SU-DHL-6 (cell line): Measurements from ENCODE around the gene TRIM32.
A peak's percentile ranks its signal among the peaks of the same experiment; 100 is the strongest.

Experiments used
- H2AFZ ChIP-seq: fragments of 200-600 bp; sonication (generic); 2 replicates; pipeline ENCODE4 v1.6.1; 2014; ENCODE audit warnings: low read depth, mild to moderate bottlenecking, moderate library complexity, mixed read lengths, antibody characterized with exemption, low read length; ENCODE audit not compliant: severe bottlenecking
- H3F3A ChIP-seq: fragments of 200-600 bp; shearing (Covaris generic); 2 replicates; pipeline ENCODE4 v1.6.0; 2016; ENCODE audit warnings: antibody characterized with exemption, mild to moderate bottlenecking; ENCODE audit not compliant: insufficient read depth
- H3K27ac ChIP-seq: fragments of 200-600 bp; sonication (generic); 2 replicates; pipeline ENCODE4 v1.5.1; 2016; ENCODE audit warnings: low read depth, mild to moderate bottlenecking, low read length, moderate library complexity, mixed read lengths
- H3K27me3 ChIP-seq: fragments of 200-600 bp; sonication (generic), shearing (Covaris generic); 2 replicates; pipeline ENCODE4 v1.6.0; 2014; ENCODE audit warnings: mild to moderate bottlenecking, low read length
- H3K36me3 ChIP-seq: fragments of 200-600 bp; sonication (generic); 2 replicates; pipeline ENCODE4 v1.6.1; 2014; ENCODE audit warnings: mild to moderate bottlenecking, low read length, mixed read lengths
- H3K4me2 ChIP-seq: fragments of 300-600, 200-600 bp; shearing (Covaris generic), sonication (generic); 2 replicates; pipeline ENCODE4 v1.6.0; 2014; ENCODE audit warnings: low read length, low read depth, mild to moderate bottlenecking; ENCODE audit not compliant: poor library complexity, severe bottlenecking
- H3K4me3 ChIP-seq: fragments of 200-600 bp; sonication (generic); 2 replicates; pipeline ENCODE4 v1.5.1; 2014; ENCODE audit warnings: antibody characterized with exemption, low read length, mild to moderate bottlenecking, mixed read lengths; ENCODE audit not compliant: insufficient read depth, poor library complexity, severe bottlenecking
- H3K79me2 ChIP-seq: fragments of 200-600 bp; sonication (generic); 2 replicates; pipeline ENCODE4 v1.6.1; 2014; ENCODE audit warnings: mild to moderate bottlenecking, low read length, moderate library complexity; ENCODE audit not compliant: insufficient read depth
- H3K9ac ChIP-seq: fragments of 200-600 bp; sonication (generic); 2 replicates; pipeline ENCODE4 v1.7.0; 2014; ENCODE audit warnings: mild to moderate bottlenecking, low read length
- H3K9me2 ChIP-seq: fragments of 200-600 bp; sonication (generic); replicated peaks from 2 replicates; pipeline ENCODE4 v1.6.1; 2014; ENCODE audit warnings: low read length; ENCODE audit not compliant: insufficient read depth
- H3K9me3 ChIP-seq: fragments of 200-600 bp; sonication (generic); 2 replicates; pipeline ENCODE4 v1.6.1; 2014; ENCODE audit warnings: low read length, mixed read lengths; ENCODE audit not compliant: insufficient read depth
- H4K20me1 ChIP-seq: fragments of 200-600 bp; sonication (generic); 2 replicates; pipeline ENCODE4 v1.6.1; 2014; ENCODE audit warnings: low read depth, mild to moderate bottlenecking, antibody characterized with exemption, low read length, moderate library complexity, mixed read lengths
- EZH2phosphoT487 ChIP-seq: fragments of 200-600 bp; sonication (generic), shearing (Covaris generic); conservative IDR thresholded peaks from 2 replicates; pipeline ENCODE4 v1.6.1; 2018; ENCODE audit warnings: mild to moderate bottlenecking, antibody characterized with exemption, low read length, moderate library complexity, mixed read lengths
- TF ChIP-seq, protein P1 (sequence below): fragments of 200-600 bp; sonication (generic); IDR thresholded peaks from one replicate; pipeline ENCODE4 v1.5.1; 2017; ENCODE audit warnings: antibody characterized with exemption, mild to moderate bottlenecking, low read length, moderate library complexity; ENCODE audit not compliant: insufficient read depth, poor library complexity, severe bottlenecking

The TRIM32 gene

GRCh38 chr9:116656501-116656971 is 30.6 kb upstream of the TRIM32 start:
- Histone ChIP-seq H3K9ac (no peak overlapping the region), H2AFZ (no peak overlapping the region), H4K20me1 (no peaks in the 10 kb centered on the region), H3K36me3 (no peaks in the 10 kb centered on the region), H3K4me3 (no peak overlapping the region), H3K9me3 (no peaks in the 10 kb centered on the region), H3K27me3 (no peaks in the 10 kb centered on the region), H3K4me2 (no peak overlapping the region), H3F3A (no peaks in the 10 kb centered on the region), H3K27ac (no peak overlapping the region), H3K79me2 (no peaks in the 10 kb centered on the region), H3K9me2 (no peaks in the 10 kb centered on the region)
- no peak for TF ChIP-seq EZH2phosphoT487
- TF ChIP-seq, protein P1, sequence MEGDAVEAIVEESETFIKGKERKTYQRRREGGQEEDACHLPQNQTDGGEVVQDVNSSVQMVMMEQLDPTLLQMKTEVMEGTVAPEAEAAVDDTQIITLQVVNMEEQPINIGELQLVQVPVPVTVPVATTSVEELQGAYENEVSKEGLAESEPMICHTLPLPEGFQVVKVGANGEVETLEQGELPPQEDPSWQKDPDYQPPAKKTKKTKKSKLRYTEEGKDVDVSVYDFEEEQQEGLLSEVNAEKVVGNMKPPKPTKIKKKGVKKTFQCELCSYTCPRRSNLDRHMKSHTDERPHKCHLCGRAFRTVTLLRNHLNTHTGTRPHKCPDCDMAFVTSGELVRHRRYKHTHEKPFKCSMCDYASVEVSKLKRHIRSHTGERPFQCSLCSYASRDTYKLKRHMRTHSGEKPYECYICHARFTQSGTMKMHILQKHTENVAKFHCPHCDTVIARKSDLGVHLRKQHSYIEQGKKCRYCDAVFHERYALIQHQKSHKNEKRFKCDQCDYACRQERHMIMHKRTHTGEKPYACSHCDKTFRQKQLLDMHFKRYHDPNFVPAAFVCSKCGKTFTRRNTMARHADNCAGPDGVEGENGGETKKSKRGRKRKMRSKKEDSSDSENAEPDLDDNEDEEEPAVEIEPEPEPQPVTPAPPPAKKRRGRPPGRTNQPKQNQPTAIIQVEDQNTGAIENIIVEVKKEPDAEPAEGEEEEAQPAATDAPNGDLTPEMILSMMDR, result no peak

DNA sequence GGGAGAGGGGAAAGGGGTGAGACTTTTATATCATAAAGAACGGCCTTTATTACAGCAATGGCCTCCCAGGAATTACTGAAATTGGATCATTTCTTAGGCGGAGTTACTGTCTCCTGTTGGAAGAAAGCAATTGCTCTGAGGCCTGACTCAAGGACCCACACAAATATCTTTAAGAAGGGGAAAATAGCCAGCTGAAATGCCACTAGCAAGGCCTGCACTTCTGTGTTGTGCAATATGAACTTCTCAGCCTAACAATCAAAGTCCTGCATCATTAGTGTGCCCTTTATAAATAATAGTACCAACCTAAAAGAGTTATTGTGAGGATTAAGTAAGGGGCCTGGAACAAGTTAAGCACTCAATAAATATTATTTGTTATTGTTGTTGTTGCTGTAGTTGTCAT is 30.1 kb upstream of the TRIM32 start:
- H3K27ac ChIP-seq, result no peak overlapping the region
- no peak overlapping the region for H3K9ac ChIP-seq
- H2AFZ ChIP-seq, result no peak overlapping the region
- H3K4me3 ChIP-seq, result no peak overlapping the region
- no peak overlapping the region for H3K4me2 ChIP-seq
- H3K27me3 ChIP-seq, result no peaks in the 10 kb centered on the region
- no peak for TF ChIP-seq EZH2phosphoT487
- H3K9me3 ChIP-seq, result no peaks in the 10 kb centered on the region
- H3F3A ChIP-seq, result no peaks in the 10 kb centered on the region
- no peaks in the 10 kb centered on the region for H3K9me2 ChIP-seq
- H4K20me1 ChIP-seq, result no peaks in the 10 kb centered on the region
- H3K79me2 ChIP-seq, result no peaks in the 10 kb centered on the region
- no peaks in the 10 kb centered on the region for H3K36me3 ChIP-seq

- H3K4me3 ChIP-seq, result no peak overlapping the region
- H3K27me3 ChIP-seq, result no peaks in the 10 kb centered on the region
- H3K9me3 ChIP-seq, result no peaks in the 10 kb centered on the region
- H4K20me1 ChIP-seq, result no peaks in the 10 kb centered on the region
- H3F3A ChIP-seq, result no peaks in the 10 kb centered on the region
- H3K9me2 ChIP-seq, result no peaks in the 10 kb centered on the region
- no peak for TF ChIP-seq EZH2phosphoT487
- TF ChIP-seq, protein P1, result no peak
- H3K27ac ChIP-seq, result no peak overlapping the region
- no peak overlapping the region for H3K4me2 ChIP-seq
- H2AFZ ChIP-seq, result no peak overlapping the region
- no peaks in the 10 kb centered on the region for H3K79me2 ChIP-seq
- H3K36me3 ChIP-seq, result no peaks in the 10 kb centered on the region
- no peak overlapping the region for H3K9ac ChIP-seq
Observed at GRCh38 chr9:116658265-116658664, 28.8 kb upstream of the TRIM32 start.

- Histone ChIP-seq H3K36me3 (no peaks in the 10 kb centered on the region), H4K20me1 (no peaks in the 10 kb centered on the region), H3K9ac (no peak overlapping the region), H2AFZ (no peak overlapping the region), H3K4me2 (no peak overlapping the region), H3K4me3 (no peak overlapping the region), H3K79me2 (no peaks in the 10 kb centered on the region), H3F3A (no peaks in the 10 kb centered on the region), H3K27me3 (no peaks in the 10 kb centered on the region), H3K9me3 (no peaks in the 10 kb centered on the region), H3K9me2 (no peaks in the 10 kb centered on the region), H3K27ac (no peak overlapping the region)
- TF ChIP-seq, protein P1, result peak; percentile 30
- no peak for TF ChIP-seq EZH2phosphoT487
Observed at GRCh38 chr9:116661037-116661954, 25.8 kb upstream of the TRIM32 start.
